Breast epithelium (tissue), 3 donors: ENCODE measurements around the gene TRIM65.

ENCODE experiments used
- CTCF ChIP-seq, 3 donors: fragments of 450-650 bp; IDR thresholded peaks; one replicate each; pipeline ENCODE4 v1.5.1; 2016 to 2017; ENCODE audit warnings: antibody characterized with exemption in 3 of 3, mild to moderate bottlenecking in 3 of 3, moderate library complexity in 3 of 3
- POLR2A ChIP-seq: fragments of 450-650 bp; IDR thresholded peaks from one replicate; pipeline ENCODE4 v1.6.1; 2016; ENCODE audit warnings: antibody characterized with exemption, mild to moderate bottlenecking, moderate library complexity

- TF ChIP-seq POLR2A = no peak
- no peak for TF ChIP-seq CTCF (IDR thresholded peaks at IDR 0.05)
Observed at GRCh38 chr17:75842411-75842810, 54.3 kb downstream of the TRIM65 start.
